ENCODE measurements around the gene CCR9.

CCR9 gene

DNA sequence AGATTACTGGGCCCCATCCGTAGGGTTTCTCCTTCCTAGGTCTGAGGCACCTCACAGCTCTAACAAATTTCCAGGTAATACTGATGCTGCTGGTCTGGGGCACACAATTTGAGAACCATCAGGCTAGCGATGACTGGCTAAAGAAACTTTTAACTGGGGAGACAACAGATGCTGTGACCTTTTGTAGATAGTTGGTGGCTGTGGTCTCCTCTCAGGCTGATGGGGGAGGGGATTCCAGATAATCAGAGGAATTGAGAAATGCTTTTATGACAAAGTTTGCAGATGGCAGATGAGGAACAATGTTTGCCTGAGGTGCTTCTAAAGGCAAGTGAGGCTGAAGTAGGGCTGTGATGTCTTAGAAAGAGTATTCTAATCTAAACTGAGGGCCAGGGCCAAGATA lies 13.8 kb upstream of the CCR9 start:
- TF ChIP-seq, protein P1, sequence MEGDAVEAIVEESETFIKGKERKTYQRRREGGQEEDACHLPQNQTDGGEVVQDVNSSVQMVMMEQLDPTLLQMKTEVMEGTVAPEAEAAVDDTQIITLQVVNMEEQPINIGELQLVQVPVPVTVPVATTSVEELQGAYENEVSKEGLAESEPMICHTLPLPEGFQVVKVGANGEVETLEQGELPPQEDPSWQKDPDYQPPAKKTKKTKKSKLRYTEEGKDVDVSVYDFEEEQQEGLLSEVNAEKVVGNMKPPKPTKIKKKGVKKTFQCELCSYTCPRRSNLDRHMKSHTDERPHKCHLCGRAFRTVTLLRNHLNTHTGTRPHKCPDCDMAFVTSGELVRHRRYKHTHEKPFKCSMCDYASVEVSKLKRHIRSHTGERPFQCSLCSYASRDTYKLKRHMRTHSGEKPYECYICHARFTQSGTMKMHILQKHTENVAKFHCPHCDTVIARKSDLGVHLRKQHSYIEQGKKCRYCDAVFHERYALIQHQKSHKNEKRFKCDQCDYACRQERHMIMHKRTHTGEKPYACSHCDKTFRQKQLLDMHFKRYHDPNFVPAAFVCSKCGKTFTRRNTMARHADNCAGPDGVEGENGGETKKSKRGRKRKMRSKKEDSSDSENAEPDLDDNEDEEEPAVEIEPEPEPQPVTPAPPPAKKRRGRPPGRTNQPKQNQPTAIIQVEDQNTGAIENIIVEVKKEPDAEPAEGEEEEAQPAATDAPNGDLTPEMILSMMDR (conservative IDR thresholded peaks at IDR 0.05; ENCODE audit: control insufficient read depth, insufficient read depth, low read depth, low read length): no peak
- no peak overlapping the region for H3K4me3 ChIP-seq (ENCODE audit: control insufficient read depth, low read depth, low read length)
- no peak for DNase-seq (ENCODE audit: low read depth)

GRCh38 chr3:45873036-45873435 lies 13.3 kb upstream of the CCR9 start:
- no peak overlapping the region for H3K4me3 ChIP-seq (ENCODE audit: control insufficient read depth, low read depth, low read length)
- no peak for DNase-seq (ENCODE audit: low read depth)
- TF ChIP-seq, protein P1 (conservative IDR thresholded peaks at IDR 0.05; ENCODE audit: control insufficient read depth, insufficient read depth, low read depth, low read length): no peak

GRCh38 chr3:45873638-45874037 lies 12.7 kb upstream of the CCR9 start:
- TF ChIP-seq, protein P1 (conservative IDR thresholded peaks at IDR 0.05; ENCODE audit: control insufficient read depth, insufficient read depth, low read depth, low read length): no peak
- no peak overlapping the region for H3K4me3 ChIP-seq (ENCODE audit: control insufficient read depth, low read depth, low read length)
- DNase-seq (ENCODE audit: low read depth): no peak

DNA sequence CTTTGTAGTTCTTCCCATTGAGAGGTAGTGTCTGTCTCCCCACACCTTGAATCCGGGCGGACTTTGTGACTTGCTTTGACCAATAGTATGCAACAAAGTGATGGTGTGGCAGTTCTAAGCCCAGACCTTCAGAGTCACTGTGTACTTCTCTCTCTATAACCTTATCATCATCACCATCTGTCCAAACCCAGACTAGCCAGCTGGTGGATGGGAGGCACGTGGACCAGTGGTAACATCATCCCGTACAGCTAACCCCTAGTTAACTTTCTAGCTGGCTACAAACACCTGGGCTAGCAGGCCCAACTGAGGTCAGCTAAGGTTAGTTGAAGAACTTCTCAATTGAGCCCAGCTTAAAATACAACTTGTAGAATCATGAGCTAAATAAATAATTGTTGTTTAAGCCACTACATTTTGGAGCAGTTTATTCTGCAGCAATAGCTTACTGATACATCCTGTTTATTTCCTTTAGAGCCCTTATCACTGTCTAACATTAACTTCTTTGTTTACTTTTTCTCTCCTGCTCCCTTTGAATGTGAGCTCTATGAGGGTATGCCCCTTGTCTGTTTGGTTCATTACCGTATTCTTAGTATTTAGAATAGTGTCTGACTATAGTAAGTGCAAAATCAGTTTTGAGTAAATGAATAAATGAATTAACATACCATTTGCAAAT lies 11.5 kb upstream of the CCR9 start:
- TF ChIP-seq, protein P1 (conservative IDR thresholded peaks at IDR 0.05; ENCODE audit: control insufficient read depth, insufficient read depth, low read depth, low read length): no peak
- DNase-seq (ENCODE audit: low read depth): no peak
- H3K4me3 ChIP-seq (ENCODE audit: control insufficient read depth, low read depth, low read length): no peak overlapping the region

DNA sequence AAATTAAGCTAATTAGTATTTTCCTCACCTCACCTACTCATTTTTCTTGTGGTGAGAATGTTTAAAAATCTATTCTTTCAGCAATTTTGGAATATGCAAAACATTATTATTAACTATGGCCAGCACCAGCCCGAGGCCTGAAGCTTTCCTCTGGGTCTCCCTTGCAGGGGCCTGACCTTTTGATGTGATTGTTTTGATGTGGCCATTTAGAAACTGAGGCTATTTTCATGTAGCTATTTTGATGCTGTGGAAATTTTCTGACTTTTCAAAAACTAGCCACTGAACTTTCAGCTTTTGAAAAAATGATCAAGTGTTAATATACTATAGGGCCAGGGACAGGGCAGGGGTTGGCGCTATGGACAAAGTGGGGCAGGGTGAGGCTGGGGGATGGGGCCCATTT lies 8.2 kb upstream of the CCR9 start:
- no peak overlapping the region for H3K4me3 ChIP-seq (ENCODE audit: control insufficient read depth, low read depth, low read length)
- TF ChIP-seq, protein P1 (conservative IDR thresholded peaks at IDR 0.05; ENCODE audit: control insufficient read depth, insufficient read depth, low read depth, low read length): no peak
- no peak for DNase-seq (ENCODE audit: low read depth)

GRCh38 chr3:45880725-45881077 lies 5.6 kb upstream of the CCR9 start:
- no peak for DNase-seq (ENCODE audit: low read depth)
- TF ChIP-seq, protein P1 (conservative IDR thresholded peaks at IDR 0.05; ENCODE audit: control insufficient read depth, insufficient read depth, low read depth, low read length): no peak
- no peak overlapping the region for H3K4me3 ChIP-seq (ENCODE audit: control insufficient read depth, low read depth, low read length)

Data from fibroblast of mammary gland (primary cell).